GM12891 (cell line): ENCODE results near the gene LILRA2.

Source experiments
- PAX5 ChIP-seq: IDR thresholded peaks from 2 replicates; pipeline ENCODE4 v1.6.1; 2011; ENCODE audit warnings: low read length, moderate library complexity, mild to moderate bottlenecking; ENCODE audit not compliant: insufficient read depth, severe bottlenecking
- POLR2A ChIP-seq: IDR thresholded peaks from 2 replicates; pipeline ENCODE4 v1.6.1; 2011; ENCODE audit warnings: low read depth, low read length, control low read depth
- POLR2AphosphoS5 ChIP-seq: IDR thresholded peaks from 2 replicates; pipeline ENCODE4 v1.6.1; 2011; ENCODE audit warnings: low read depth, low read length, control low read depth
- SPI1 ChIP-seq: IDR thresholded peaks from 2 replicates; pipeline ENCODE4 v1.6.1; 2011; ENCODE audit warnings: low read depth, low read length, control low read depth
- TAF1 ChIP-seq: IDR thresholded peaks from 2 replicates; pipeline ENCODE4 v1.6.1; 2011; ENCODE audit warnings: low read depth, low read length, control low read depth

DNA sequence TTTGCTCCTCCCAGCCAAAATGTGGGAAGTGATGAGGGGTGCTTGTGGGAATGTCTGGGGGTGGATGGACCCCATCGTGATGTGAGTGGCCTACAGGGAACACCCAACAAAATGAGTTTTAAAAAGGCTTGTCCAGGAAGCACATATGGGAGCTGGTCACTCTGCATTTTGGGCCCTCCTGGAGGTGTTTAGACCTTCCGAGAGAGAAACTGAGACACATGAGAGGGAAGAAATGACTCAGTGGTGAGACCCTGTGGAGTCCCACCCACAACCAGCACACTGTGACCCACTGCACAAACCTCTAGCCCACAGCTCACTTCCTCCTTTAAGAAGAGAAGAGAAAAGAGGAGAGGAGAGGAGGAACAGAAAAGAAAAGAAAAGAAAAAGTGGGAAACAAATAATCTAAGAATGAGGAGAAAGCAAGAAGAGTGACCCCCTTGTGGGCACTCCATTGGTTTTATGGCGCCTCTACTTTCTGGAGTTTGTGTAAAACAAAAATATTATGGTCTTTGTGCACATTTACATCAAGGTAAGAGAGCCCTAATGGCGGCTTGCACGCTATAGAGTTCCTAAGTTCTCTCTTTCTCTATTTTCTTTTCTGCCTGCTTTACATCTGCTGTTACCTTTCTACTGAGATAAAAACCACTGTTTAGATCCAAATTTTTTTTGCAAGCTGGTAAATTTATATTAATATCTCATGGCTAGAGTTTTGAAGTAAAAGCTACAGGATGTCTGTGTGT is 43.4 kb downstream of the LILRA2 start:
- TF ChIP-seq POLR2AphosphoS5 (peak; percentile 83), POLR2A (peak; percentile 80), PAX5 (peak; percentile 72), TAF1 (peak; percentile 65), SPI1 (peak; percentile 95)
